Stomach (tissue), 9 donors: ENCODE data around the gene AP5M1. TPM values are rescaled to one million over a fixed set of nuclear protein-coding genes. Genes with fewer than 3 reads are reported as not detected.
A peak's percentile ranks its signal among the peaks of the same experiment; 100 is the strongest.

Experiments
- DNase-seq, 2 donors: peaks; one replicate each; pipeline versions ENCODE4 v3.0.0 to v3.0.0-alpha.2; 2013 to 2019
- H3K27ac ChIP-seq, 5 donors: fragments of 200-600 bp in 4 of 5; sonication (generic) in 4 of 5; one replicate each; pipeline ENCODE4 v1.5.1; 2013 to 2019; ENCODE audit warnings: mild to moderate bottlenecking in 1 of 5, moderate library complexity in 1 of 5
- H3K27me3 ChIP-seq, 3 donors: fragments of 200-600 bp; sonication (generic); one replicate each; pipeline ENCODE4 v1.5.1; 2017 to 2019; ENCODE audit warnings: mixed run types in 1 of 3
- H3K36me3 ChIP-seq, 4 donors: fragments of 200-600 bp; sonication (generic); 1 replicate in 3 of 4; 2 replicates in 1 of 4; pipeline ENCODE4 v1.5.1; 2016 to 2019
- H3K4me1 ChIP-seq, 4 donors: fragments of 200-600 bp; sonication (generic); one replicate each; pipeline ENCODE4 v1.5.1; 2016 to 2019
- H3K4me3 ChIP-seq, 4 donors: fragments of 200-600 bp; sonication (generic) in 3 of 4; one replicate each; pipeline ENCODE4 v1.5.1; 2016 to 2019; ENCODE audit warnings: mild to moderate bottlenecking in 1 of 4
- H3K9me3 ChIP-seq, 4 donors: fragments of 200-600 bp; sonication (generic); one replicate each; pipeline ENCODE4 v1.5.1; 2016 to 2019
- EP300 ChIP-seq: sonication (generic); formaldehyde crosslinking; IDR thresholded peaks from one replicate; pipeline ENCODE4 v1.6.1; 2017; ENCODE audit warnings: antibody characterized with exemption
- POLR2A ChIP-seq, 4 donors: fragments of 450-650 bp; IDR thresholded peaks; one replicate each; pipeline ENCODE4 v1.6.1; 2016; ENCODE audit warnings: antibody characterized with exemption in 4 of 4, control low read depth in 2 of 4, mild to moderate bottlenecking in 1 of 4, moderate library complexity in 1 of 4
- POLR2AphosphoS5 ChIP-seq, 3 donors: sonication (generic); formaldehyde crosslinking; IDR thresholded peaks; one replicate each; pipeline ENCODE4 v1.6.1; 2016; ENCODE audit warnings: antibody characterized with exemption in 3 of 3
- WGBS, 5 donors: extraction: QIAGEN DNeasy Blood & Tissue Kit in 3 of 5; methylation state at CpG; one replicate each; pipeline versions ENCODE4 v1.1.5 to v1.1.7; 2013 to 2018; 5-methylcytosine and 5-hydroxymethylcytosine counted together
- intact Hi-C: fragments of 100-400 bp; cut with DNase I; formaldehyde crosslinking; loops from one replicate; pipeline ENCODE4 v1.15.1; 2023; ENCODE audit warnings: low total_unique reads
- polyA plus RNA-seq, 3 donors: library from polyadenylated mRNA; stranded (reverse); fragments of 200-250 nt; gene quantifications; one replicate each; pipeline ENCODE4 v1.2.3, GENCODE V29; 2013
- total RNA-seq, 5 donors: library from RNA; depleted of rRNA; stranded (reverse); fragments of >200 nt; gene quantifications; one replicate each; pipeline versions ENCODE4 v1.1.0 to v1.2.3, GENCODE V29; 2014 to 2016
- TF ChIP-seq, protein P1 (sequence below), 7 experiments: fragments of 450-650 bp in 4 of 7; fragments of 200-600 bp in 3 of 7; sonication (generic) in 3 of 7; IDR thresholded peaks; one replicate each; pipeline ENCODE4 v1.5.1; 2016 to 2019; ENCODE audit warnings: antibody characterized with exemption in 7 of 7, control low read depth in 2 of 7, mild to moderate bottlenecking in 1 of 7
- donor health status: healthy with polysubstance abuse.
- donor health status: Bipolar disorder and iron deficiency.
- donor health status: healthy.

AP5M1 gene
- total and polyA plus RNA-seq, 8 donors: 5.2 to 44.2 (median 14.4) TPM

DNA sequence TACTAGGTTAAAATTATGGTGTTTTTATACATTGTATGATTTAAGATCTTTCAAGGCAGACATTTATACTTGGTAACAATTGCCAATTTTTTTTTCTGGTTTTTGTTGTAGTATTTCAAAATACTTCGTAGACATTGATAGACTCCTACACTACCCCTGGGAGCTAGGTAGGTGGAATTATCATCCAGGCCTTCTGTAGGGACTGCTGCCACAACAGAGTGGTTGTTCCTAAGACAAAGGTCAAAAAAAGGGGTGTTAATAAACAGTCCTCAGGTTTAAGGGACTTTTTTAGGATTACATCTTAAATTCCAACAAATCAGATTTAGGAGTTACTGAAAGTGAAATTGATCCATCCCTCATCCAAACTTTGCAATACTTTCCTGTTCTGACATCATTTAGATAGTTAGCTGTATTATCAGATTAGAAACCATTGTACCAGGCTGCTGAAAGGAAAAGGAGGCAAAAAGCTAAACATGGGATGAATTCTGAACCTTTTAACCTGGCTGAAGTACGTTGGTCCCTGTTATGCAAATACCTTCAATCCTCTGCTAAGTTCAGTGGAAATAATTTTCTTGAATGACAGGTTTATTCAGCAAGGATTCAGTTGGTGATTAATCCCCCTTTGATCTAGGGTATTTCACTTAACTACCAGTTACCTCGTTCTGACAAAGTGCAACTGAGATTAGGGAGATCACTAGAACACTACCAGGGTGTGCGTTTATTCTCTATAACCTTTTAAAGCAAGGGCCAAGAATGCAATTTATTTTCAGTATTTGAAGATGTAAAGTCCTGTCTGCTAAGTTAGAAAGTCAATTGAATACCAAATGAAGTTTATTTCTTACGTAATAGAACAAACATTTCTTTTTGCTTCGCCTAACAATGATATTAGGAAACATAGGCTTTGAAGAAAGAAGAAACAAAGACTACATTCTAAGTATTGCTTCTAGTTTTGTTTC lies 23.2 kb downstream of the AP5M1 start:
- no peak for TF ChIP-seq POLR2A (IDR thresholded peaks at IDR 0.05)
- TF ChIP-seq EP300: no peak
- no peak for TF ChIP-seq POLR2AphosphoS5 (IDR thresholded peaks at IDR 0.05)
- TF ChIP-seq, protein P1, sequence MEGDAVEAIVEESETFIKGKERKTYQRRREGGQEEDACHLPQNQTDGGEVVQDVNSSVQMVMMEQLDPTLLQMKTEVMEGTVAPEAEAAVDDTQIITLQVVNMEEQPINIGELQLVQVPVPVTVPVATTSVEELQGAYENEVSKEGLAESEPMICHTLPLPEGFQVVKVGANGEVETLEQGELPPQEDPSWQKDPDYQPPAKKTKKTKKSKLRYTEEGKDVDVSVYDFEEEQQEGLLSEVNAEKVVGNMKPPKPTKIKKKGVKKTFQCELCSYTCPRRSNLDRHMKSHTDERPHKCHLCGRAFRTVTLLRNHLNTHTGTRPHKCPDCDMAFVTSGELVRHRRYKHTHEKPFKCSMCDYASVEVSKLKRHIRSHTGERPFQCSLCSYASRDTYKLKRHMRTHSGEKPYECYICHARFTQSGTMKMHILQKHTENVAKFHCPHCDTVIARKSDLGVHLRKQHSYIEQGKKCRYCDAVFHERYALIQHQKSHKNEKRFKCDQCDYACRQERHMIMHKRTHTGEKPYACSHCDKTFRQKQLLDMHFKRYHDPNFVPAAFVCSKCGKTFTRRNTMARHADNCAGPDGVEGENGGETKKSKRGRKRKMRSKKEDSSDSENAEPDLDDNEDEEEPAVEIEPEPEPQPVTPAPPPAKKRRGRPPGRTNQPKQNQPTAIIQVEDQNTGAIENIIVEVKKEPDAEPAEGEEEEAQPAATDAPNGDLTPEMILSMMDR (IDR thresholded peaks at IDR 0.05): no peak
- H3K27me3 ChIP-seq: no peaks in the 10 kb centered on the region
- intact Hi-C loops: no loop called here
- 49 to 58% (median 53%) methylated on average over 6 of the region's 6 CpGs for WGBS, 5 donors
- peaks cover 0 to 50% (median 41%) of the 10 kb centered on the region in 4 donors for H3K36me3 ChIP-seq
- no peak overlapping the region for H3K4me3 ChIP-seq
- no peak overlapping the region for H3K27ac ChIP-seq
- DNase-seq: no peak
- no peaks in the 10 kb centered on the region for H3K4me1 ChIP-seq
- no peaks in the 10 kb centered on the region for H3K9me3 ChIP-seq

DNA sequence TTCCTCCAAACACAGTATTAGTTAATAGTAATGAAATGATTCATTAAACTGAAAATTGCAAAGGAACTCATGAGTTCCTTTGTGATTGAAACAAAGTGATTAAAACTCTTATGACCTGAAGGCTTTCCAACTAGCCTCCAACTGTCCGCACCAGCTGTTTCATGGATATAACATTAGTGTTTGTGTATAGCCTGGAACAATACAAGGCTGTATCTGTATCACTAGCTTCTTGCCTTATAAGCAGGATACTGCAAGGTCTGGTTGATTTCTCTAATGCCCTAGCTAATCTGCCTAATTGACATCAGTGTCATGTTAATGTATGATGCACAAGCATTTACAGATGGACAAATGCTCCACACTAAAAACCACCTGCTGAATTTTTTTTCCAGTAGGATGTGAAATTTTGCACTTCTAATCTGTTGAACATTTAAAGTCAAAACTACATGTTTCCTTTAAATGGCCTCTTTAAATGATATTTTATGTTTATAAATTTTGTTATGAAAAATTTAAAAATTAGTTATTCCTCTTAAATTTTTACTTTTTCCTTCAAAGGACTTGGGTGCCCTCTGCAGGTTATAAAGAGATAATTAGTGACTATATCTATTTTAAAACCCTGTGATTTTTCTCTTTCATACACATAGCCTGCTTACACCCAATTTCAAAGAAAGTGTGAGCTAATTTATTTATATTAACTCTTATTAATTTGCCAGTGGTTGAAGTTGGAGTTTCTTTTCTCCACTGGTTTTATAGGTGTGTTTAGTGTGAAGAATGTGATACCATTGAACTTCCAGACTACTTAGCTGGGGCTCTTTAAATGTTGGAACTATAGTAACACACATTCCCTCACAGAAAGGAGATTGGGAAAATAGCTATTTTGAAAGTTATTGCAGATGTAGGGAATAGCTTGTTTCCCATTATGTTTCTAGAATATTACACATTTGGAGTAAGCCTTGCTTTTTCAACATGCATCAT lies 25.4 kb downstream of the AP5M1 start:
- no peaks in the 10 kb centered on the region for H3K4me1 ChIP-seq
- peak in 1 of 2 donors; percentile 4 for DNase-seq
- H3K4me3 ChIP-seq: no peak overlapping the region
- H3K27ac ChIP-seq: no peak overlapping the region
- TF ChIP-seq POLR2A (IDR thresholded peaks at IDR 0.05): no peak
- TF ChIP-seq, protein P1 (IDR thresholded peaks at IDR 0.05): peak in 1 of 7 experiments; percentile 10
- no peaks in the 10 kb centered on the region for H3K9me3 ChIP-seq
- WGBS, 5 donors: 95 to 100% (median 96%) methylated on average over 1 of the region's 1 CpG
- intact Hi-C loops: no loop called here
- peaks cover 0 to 29% (median 24%) of the 10 kb centered on the region in 4 donors for H3K36me3 ChIP-seq
- H3K27me3 ChIP-seq: no peaks in the 10 kb centered on the region

DNA sequence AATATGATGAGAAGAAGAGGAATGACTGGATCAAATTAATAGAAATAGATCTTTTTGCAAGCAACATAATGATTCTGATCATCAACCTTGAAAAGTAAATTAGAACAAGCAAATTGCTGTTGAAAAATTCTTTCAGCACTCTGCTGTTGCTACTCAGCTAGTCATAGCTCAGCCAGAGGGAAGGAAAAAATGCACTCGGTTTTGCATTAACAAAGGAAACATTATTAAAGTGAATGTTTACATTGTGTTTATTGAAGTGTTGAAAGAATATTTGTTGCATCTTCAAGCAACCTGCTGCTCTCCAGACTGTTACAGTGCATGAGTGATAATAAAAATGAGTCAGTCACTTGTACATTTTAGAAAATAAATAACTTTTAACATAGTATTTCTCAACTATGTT lies 26.5 kb downstream of the AP5M1 start:
- Histone ChIP-seq H3K4me1 (no peaks in the 10 kb centered on the region), H3K9me3 (no peaks in the 10 kb centered on the region), H3K27ac (no peak overlapping the region), H3K36me3 (peaks cover 0 to 19% (median 13%) of the 10 kb centered on the region in 4 donors), H3K27me3 (no peaks in the 10 kb centered on the region), H3K4me3 (no peak overlapping the region)
- WGBS, 5 donors: 13 to 45% (median 41%) methylated on average over 1 of the region's 1 CpG
- intact Hi-C loops: no loop called here
- TF ChIP-seq EP300 (no peak), POLR2AphosphoS5 (IDR thresholded peaks at IDR 0.05) (no peak), POLR2A (IDR thresholded peaks at IDR 0.05) (no peak)
- TF ChIP-seq, protein P1 (IDR thresholded peaks at IDR 0.05): no peak
- DNase-seq: no peak

DNA sequence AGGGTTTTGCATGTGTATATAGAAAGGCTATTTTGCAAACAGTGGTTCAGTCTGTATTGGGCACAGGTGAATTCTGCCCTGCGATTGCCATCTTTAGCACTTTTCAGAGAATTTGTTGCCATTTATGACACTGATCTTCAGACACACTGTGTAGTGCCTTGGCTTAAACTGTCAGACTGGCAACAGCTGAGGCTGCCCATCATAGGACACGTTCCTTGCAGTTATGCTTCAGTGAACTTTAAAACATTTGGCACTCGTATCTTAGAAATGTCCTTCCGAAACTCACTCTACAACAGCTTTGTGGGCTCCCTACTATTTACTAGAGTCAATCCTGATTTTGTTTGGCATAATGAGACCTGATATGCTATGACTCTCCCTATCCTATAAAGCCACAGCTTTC lies 29.1 kb downstream of the AP5M1 start:
- no peak for DNase-seq
- Histone ChIP-seq H3K36me3 (no peaks in the 10 kb centered on the region), H3K27me3 (no peaks in the 10 kb centered on the region), H3K4me3 (no peak overlapping the region), H3K9me3 (no peaks in the 10 kb centered on the region), H3K27ac (no peak overlapping the region), H3K4me1 (no peaks in the 10 kb centered on the region)
- 85 to 93% (median 92%) methylated on average over 4 of the region's 4 CpGs for whole genome bisulfite sequencing, 5 donors
- TF ChIP-seq, protein P1 (IDR thresholded peaks at IDR 0.05): no peak
- TF ChIP-seq POLR2A (IDR thresholded peaks at IDR 0.05) (no peak), EP300 (no peak), POLR2AphosphoS5 (IDR thresholded peaks at IDR 0.05) (no peak)
- intact Hi-C loops: no loop called here
